ENCODE data around the gene DOCK7.
"Not testable (repeated sequence)": the region's sequence is repeated elsewhere in the genome, so short reads cannot be mapped to it uniquely, and the experiment has no call there.

DOCK7 gene

DNA sequence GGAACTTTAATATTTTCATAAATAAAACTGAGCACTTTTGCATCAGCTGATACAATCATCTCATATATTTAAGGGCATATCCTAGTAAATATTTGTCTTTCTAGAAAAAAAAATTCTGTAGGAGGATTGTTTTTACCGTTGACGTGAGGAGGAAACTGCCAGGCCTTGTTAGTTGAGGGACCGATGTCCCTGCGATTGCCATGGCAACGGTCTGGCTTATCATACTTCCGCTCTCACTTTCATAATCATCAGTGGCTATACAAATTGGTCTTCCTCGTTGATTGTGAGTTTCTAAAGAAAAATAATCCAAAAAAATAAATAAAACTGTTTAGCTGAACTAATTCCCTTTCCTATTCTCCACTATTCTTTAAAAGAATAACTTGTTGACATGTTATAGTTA, 160.2 kb downstream of the DOCK7 start:
- no peak for DNase-seq

DNA sequence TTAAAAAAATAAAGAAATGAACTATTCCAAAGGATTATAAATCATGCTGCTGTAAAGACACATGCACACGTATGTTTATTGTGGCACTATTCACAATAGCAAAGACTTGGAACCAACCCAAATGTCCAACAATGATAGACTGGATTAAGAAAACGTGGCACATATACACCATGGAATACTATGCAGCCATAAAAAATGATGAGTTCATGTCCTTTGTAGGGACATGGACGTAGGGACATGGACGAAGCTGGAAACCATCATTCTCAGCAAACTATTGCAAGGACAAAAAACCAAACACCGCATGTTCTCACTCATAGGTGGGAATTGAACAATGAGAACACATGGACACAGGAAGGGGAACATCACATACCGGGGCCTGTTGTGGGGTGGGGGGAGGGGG, 160.8 kb downstream of the DOCK7 start:
- DNase-seq, result not testable (repeated sequence)

DNA sequence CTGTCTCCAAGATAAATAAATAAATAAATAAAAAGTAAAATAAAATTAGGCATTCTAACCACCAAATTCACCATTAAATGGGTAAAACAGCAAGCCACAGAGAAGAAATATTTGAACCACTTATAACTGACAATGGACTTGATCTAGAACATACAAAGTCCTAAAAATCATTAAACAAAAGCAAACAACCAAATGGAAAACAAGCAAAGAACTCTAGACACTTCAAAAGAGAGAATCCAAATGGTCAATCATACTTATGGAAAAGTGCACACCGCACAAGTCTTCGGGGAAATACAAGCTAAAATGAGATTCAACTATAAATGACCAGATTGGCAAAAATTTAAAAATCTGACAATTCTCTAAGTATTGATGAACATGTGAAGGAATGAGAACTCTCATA, 164.3 kb downstream of the DOCK7 start:
- no peak for DNase-seq

DNA sequence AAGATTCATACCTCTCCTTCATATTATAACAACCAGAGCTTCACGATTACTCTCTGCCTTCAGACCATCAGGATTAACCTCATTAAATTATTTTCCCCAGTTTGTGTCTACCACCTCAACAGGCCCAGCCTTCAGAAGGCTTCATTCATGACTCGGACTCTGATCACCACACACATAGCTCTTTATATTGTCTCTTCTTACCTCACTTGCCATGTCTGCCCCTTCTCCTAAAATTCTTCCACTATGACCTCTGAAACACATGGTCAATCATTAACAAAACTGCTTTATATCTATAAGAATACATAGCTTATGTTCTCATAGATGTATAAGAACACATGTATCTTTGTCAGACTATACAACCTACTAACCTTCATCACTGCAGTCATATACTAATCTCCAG, 171.6 kb downstream of the DOCK7 start:
- DNase-seq, result no peak

DNA sequence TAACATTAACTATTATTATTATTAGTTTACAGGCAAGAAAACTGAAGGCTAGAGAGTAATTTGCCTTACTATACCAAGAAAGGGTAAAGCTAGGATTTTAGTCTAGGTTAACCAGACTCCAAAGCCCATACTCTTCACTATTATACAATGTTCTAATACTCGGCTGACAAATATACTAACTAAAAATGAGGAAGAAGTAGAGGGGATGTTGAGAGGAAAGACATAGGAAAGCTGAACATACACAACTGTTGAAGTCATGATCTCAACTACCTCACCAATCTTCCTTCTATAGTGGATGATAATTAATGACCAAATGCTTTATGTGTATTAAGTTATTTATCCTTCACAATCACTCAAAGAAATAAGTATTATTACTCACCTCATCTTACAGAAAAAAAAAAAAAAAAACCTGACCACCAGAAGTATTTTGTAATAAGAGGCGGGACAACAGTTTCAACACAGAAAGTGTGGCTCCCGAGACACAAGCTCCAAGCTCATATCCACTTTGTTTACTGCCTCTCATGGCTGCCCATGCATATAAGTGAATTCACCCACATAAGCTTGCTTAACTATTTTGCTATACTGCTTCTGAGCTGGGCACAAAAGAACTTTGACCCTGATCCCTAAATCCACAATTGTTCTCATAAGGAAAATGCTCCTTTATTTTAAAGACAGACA, 173.3 kb downstream of the DOCK7 start:
- no peak for DNase-seq

DNA sequence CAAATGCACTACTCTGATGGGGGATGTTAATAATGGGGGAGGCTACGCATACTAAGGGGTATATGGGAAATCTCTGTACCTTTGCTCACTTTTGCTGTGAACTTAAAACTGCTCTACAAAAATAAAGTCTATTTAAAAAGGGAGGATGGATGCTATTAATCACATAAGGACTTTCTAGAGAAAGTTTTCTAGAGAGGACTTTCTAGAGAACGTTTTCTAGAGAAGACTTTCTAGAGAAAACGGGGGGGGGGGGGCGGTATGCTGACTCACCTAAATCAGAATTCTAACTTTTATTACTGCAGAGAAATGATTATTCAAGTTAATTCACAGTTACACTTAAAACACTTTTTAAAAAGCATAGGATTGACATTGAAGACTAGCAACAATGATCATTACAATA, 175.2 kb downstream of the DOCK7 start:
- DNase-seq, result no peak

DNA sequence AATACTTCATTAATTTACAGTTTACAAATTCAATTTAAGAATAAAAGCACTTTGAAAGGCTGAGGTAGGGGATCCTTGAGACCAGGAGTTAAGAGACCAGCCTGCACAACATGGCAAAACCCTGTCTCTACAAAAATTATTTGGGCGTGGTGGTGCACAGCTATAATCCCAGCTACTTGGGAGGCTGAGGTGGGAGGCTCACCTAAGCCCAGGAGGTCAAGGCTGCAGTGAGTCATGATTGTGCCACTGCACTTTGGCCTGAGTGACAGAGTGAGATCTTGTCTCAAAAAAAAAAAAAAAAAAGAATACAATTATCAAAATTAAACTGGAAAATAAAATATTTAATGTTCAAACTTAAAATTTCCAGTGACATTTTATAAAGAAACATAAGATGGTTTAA, 179.2 kb downstream of the DOCK7 start:
- no peak for DNase-seq

DNA sequence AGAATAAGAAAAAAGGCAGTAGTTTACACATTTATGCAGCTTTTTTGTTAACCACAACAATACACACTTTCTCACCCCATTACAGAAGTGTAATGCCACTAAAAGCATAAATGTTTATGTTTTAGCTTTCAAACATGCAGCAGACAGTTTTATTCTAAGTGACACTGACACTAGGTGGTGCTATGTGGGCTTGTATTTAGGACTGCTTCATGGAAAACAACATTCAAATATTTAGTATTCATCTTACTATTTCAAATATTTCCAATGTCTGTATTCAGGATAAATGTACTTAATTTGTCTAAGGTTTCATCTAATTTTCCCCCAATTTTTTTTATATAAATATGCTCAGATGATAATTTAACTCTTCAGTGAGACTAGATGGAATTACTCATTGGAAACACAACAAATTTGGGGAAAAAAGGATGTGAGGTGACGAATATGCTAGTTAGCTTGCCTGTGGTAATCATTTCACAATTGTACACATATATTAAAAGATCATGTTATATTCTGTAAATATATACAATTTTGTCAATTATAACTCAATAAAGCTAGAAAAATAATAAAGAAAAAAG, 179.9 kb downstream of the DOCK7 start:
- DNase-seq, result no peak

DNA sequence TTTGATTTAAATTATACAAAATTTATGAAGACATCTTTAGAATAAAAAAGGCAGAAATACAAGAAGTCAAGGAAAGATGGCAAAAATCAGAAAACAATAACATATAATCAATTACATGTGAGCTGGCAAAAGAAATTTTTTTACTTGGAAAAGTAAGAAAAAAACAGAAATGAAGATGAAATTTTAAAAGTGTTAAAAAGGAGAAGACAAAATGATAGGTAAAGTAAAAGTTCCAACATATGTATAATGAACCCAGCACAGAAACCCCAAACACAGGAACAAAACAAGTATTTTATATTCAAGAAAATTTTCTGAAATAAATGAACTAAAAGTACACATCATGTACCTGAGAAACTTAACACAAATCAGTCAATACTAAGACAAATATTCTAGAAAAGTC, 188.0 kb downstream of the DOCK7 start:
- no peak for DNase-seq

DNA sequence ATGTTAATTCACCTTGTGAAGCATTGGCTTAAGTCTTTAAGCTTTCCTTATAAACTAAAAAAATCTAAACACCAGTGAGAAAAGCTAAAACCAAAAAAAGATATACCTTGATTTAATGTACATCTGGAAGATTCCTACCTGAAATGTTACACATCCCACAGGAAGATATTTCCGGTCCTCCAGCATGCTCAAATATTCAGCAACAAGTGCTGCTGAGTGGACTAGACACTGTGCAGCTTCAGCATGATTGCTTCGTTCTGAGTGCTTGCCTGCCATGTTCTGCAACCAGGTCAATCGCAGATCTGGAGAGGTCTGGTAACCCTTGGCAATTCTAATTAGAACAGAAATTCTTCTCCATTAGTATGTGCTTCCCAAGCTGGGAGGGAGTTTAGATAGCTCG, 194.0 kb downstream of the DOCK7 start:
- no peak for DNase-seq

DNA sequence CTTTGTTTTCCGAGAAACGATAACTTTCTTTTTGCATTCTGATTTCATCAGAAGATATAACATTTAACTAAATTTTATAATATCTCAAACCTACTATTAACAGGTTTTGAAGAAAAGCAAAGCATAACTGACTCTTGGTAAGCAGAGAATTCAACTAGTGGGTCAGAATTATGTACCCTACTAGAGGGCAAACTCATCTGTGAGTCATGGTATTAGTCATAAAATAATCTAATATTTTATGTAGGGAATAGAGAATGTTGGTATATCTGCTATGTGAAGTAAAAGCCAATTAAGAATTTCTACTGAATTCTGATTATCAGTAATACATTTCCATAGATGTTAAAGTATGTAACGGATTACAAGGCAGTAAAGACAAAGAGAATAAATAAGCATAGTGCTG, 194.5 kb downstream of the DOCK7 start:
- DNase-seq, result no peak

DNA sequence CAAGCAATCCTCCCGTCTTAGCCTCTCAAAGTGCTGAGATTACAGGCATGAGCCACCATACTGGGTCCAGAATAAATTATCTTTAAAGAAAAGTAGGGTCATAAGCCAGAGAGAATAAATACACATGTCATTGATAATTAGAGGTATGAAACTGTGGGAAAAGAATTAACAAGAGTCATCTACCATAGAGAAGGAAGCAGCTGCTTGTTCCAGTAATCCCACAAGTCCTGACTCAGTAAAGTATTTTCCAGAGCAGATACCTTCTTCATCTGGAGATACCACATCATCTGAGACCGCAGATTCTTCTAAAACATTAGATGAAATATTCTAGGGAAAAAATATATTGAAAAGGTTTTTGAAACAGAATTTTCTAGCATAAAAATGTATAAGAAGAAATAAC, 195.7 kb downstream of the DOCK7 start:
- DNase-seq, result no peak

DNA sequence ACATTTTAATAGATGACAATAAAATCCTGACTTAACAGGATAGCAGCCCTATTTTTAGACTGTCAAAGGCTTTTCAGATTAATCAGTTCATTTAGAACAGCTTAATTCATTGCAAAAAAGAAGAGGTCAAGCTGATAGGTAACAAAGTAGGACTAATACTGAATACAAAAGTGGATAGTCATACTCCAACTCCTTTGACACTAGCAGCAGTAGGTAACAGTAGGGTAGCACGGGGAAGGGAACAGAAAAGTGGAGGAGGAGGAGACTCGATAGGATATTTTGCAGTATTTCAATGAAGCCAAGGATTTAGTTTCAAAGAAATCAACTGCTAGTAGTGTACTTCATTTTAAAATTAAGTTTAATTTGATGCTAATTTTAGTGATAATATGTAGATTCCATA, 200.2 kb downstream of the DOCK7 start:
- DNase-seq, result no peak

DNA sequence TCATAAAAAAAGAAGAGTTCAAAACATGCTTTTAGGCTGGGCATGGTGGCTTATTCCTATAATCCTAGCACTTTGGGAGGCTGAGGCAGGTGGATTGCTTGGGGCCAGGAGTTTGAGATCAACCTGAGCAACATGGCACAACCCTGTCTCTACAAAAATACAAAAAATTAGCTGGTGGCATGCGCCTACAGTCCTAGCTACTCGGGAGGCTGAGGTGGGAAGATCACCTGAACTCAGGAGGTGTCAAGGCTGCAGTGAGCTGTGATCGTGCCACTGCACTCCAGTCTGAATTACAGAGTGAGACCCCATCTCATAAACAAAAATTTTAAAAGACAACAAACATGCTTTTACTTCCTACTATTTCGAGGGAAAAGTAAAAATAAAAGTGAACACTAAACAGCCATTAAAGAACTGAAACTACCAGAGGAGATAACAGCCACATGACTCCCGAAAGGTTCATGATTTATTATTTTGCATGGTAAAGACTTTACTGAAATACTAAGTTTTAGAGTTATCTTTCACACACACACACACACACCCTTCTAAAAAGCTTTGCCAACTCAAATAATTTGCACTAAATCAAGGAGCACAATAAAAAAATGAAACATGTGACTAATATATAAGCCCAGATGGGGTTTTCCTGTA, 203.2 kb downstream of the DOCK7 start:
- DNase-seq, result no peak

DNA sequence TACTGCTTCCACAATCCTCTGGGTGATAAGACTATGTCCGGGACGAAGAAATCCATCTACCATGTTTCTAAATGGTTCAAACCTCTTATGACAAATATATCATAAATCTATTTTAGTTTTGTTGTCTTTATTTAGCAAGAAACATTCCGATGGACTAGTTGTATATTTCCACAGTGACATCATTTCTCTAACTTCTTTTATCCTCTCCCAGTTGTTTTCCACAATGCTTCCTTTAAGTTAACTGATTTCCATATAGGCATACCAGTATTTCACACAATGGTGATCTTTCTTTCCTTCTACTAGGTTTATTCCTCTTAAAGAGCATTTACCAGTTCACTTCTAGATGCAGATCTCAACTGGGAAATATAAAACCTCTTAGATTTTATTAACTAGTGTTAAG, 206.5 kb downstream of the DOCK7 start:
- no peak for DNase-seq

DNA sequence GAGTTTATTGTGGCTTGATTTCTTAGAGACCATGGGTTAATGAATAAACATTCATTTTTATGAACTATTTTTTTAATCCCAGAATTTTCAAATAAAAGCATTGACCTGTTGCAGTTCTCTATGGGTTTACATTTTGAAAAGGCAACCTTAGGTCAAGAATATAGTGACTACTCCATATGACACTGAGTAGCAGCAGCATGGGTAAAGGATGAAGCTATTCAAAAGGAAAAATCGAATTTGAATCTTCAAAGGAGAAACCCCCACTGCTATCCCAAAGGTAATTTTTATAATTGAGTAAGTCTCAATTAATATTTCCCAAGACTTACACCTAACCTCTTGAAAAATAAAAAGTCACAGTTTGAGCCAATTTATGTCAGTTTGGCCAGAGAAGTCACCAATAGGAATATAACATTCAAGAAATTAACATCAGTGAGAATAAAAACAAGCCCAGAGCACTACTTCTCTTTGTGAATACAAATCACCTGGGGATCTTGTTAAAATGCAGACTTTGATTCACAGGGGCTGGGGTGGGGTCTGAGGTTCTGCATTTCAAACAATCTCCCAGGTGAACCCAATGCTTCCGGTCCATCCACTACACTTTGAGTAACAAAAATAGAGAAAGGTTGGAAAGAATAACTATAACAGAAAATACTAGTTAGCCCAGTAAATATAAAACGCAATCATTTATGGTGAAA, 211.5 kb downstream of the DOCK7 start:
- DNase-seq, result no peak

DNA sequence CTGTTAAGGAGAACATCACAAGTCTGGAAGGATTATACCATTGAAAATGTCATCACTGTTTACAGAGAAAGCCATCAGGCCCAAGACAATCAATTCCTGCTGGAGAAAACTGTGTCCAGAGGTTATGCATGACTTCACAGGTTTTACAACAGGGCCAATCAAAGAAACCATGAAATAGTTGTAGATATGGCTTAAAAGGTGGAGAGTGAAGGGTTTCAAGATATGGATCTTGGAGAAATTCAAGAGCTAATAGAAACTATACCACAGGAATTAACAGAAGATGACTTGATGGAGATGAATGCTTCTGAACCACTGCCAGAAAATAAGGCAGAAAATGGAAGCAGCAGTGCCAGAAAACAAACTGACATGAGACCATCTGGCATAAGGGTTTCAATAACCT, 221.1 kb downstream of the DOCK7 start:
- no peak for DNase-seq

DNA sequence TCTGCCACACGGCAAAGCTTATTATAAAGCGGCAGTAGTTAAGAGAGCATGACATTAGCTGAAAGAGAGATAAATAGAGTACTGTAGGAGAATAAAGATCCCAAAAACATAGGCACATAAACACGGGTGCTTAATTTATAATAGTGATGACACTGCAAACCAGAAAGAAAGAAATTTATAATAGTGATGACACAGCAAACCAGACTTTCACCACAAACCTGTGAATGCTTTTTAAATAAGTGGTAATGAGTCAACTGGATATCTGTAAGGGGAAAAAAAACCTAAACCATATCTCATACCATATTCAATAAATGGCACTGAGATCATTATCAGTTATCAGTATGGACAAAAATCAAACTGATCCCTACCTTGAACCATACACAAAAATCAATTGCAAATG, 225.8 kb downstream of the DOCK7 start:
- DNase-seq, result no peak

DNA sequence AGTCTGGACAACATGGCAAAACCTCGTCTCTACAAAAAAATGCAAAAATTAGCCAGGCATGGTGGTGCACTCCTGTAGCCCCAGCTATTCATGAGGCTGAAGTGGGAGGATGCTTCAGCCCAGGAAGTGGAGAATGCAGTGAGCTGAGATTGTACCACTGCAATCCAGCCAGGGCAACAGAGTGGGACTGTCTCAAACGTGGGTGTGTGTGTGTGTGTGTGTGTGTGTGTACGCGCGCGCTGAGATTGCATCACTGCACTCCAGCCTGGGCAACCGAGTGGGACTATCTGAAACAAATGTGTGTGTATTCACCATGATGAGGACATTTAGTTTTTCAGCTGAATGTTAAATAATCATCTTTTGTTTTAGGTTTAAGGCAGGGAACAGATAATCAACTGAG, 230.2 kb downstream of the DOCK7 start:
- DNase-seq, result no peak

DNA sequence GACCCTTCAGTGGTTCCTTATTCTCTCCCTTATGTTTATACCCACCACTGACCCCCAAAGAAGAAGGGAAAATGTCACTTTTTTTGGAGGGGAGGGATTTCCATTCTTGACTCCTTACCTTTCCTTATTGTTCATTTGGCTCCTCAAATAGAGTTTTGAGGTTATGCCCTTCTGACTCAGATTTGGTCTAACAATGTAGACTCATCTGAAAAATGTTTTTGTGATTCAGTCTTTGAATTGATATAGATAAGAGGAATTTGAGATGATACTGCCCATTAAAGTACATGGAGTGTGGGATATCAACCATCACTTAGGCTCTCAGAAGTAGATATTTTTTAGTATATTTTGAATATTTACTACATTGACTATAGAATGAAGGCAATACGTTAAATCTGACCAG, 235.2 kb downstream of the DOCK7 start:
- no peak for DNase-seq

DNA sequence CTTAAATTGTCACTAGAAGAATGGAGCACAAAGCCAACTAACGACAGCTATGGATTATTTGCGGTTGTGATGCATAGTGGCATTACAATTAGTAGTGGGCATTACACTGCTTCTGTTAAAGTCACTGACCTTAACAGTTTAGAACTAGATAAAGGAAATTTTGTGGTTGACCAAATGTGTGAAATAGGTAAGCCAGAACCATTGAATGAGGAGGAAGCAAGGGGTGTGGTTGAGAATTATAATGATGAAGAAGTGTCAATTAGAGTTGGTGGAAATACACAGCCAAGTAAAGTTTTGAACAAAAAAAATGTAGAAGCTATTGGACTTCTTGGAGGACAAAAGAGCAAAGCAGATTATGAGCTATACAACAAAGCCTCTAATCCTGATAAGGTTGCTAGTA, 237.9 kb downstream of the DOCK7 start:
- no peak for DNase-seq

DNA sequence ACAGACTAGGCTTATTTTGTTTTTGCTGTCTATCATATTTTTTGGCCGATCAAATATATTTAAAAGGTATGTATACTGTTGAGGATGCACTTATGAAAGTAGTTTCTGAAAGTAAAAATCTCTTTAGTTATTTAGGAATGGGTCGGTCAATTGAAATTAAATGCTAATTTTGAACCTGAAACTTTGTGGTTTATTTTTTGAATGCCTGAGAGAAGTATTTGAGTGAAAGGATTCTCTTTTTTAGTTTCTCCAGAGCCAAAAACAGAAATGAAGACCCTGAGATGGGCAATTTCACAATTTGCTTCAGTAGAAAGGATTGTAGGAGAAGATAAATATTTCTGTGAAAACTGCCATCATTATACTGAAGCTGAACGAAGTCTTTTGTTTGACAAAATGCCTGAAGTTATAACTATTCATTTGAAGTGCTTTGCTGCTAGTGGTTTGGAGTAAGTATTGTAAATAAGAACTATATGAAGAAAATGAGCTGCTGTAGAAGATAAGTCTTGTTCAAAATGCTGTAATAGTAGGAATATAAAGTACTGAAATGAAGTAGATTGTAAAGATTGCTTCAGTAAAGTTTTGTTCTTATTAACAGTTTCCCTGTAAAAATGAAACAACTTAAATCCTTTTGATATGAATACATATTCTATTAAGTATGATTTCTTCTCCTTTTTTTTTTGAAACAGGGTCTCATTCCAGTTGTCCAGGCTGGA, 239.8 kb downstream of the DOCK7 start:
- DNase-seq, result no peak

DNA sequence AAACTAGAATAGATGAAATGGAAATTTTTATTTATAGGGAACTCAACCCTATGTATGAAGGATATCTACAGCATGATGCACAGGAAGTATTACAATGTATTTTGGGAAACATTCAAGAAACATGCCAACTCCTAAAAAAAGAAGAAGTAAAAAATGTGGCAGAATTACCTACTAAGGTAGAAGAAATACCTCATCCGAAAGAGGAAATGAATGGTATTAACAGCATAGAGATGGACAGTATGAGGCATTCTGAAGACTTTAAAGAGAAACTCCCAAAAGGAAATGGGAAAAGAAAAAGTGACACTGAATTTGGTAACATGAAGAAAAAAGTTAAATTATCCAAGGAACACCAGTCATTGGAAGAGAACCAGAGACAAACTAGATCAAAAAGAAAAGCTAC, 243.5 kb downstream of the DOCK7 start:
- no peak for DNase-seq

Data from activated effector memory CD4-positive, alpha-beta T cell treated with anti-CD3 and anti-CD28 coated beads, Interleukin-2, amount 50 U/mL, for 16 hours (primary cell).